ENCODE results near the gene RGS7. TPM values are rescaled to one million over a fixed set of nuclear protein-coding genes. Genes with fewer than 3 reads are reported as not detected.

RGS7 gene
- total RNA-seq, 2 experiments from 2014 or later = not detected

GRCh38 chr1:241250465-241250864, 106.5 kb downstream of the RGS7 start:
- ChIA-PET CTCF (no interaction called here), POLR2A (no interaction called here)
- Mint-ChIP-seq H3K27me3 (no peaks in the 10 kb centered on the region), H3K4me3 (no peak overlapping the region), H3K9me3 (peaks cover 7% of the 10 kb centered on the region), H3K4me1 (ENCODE audit: low read depth) (no peaks in the 10 kb centered on the region), H3K36me3 (ENCODE audit: low read depth) (no peaks in the 10 kb centered on the region), H3K27ac (no peak overlapping the region)
- TF ChIP-seq CTCF (IDR thresholded peaks at IDR 0.05) = no peak
- no peak for ATAC-seq
- DNase-seq = no peak
- intact Hi-C loops (cut with micrococcal nuclease) = no loop called here

- intact Hi-C loops (cut with micrococcal nuclease) = no loop called here
- no peaks in the 10 kb centered on the region for H3K27me3 Mint-ChIP-seq
- POLR2A ChIA-PET = no interaction called here
- CTCF ChIA-PET = no interaction called here
- H3K9me3 Mint-ChIP-seq = no peaks in the 10 kb centered on the region
- DNase-seq = no peak
- no peaks in the 10 kb centered on the region for H3K36me3 Mint-ChIP-seq (ENCODE audit: low read depth)
- TF ChIP-seq CTCF (IDR thresholded peaks at IDR 0.05) = no peak
- no peaks in the 10 kb centered on the region for H3K4me1 Mint-ChIP-seq (ENCODE audit: low read depth)
- no peak for ATAC-seq
- no peak overlapping the region for H3K4me3 Mint-ChIP-seq
- no peak overlapping the region for H3K27ac Mint-ChIP-seq
Observed at GRCh38 chr1:241240069-241240468, 116.9 kb downstream of the RGS7 start.

GRCh38 chr1:241237873-241238272, 119.1 kb downstream of the RGS7 start:
- Mint-ChIP-seq H3K27me3 (no peaks in the 10 kb centered on the region), H3K4me1 (ENCODE audit: low read depth) (no peaks in the 10 kb centered on the region), H3K36me3 (ENCODE audit: low read depth) (no peaks in the 10 kb centered on the region), H3K9me3 (peaks cover 3% of the 10 kb centered on the region), H3K27ac (no peak overlapping the region), H3K4me3 (no peak overlapping the region)
- DNase-seq = no peak
- no peak for TF ChIP-seq CTCF (IDR thresholded peaks at IDR 0.05)
- ATAC-seq = no peak
- POLR2A ChIA-PET = no interaction called here
- CTCF ChIA-PET = no interaction called here
- intact Hi-C loops (cut with micrococcal nuclease) = no loop called here

GRCh38 chr1:241235256-241235897, 121.6 kb downstream of the RGS7 start:
- no peak overlapping the region for H3K27ac Mint-ChIP-seq
- ATAC-seq (no peak), DNase-seq (no peak)
- POLR2A ChIA-PET = no interaction called here
- no peak for TF ChIP-seq CTCF (IDR thresholded peaks at IDR 0.05)
- intact Hi-C loops (cut with micrococcal nuclease) = no loop called here
- H3K27me3 Mint-ChIP-seq = no peaks in the 10 kb centered on the region
- no peaks in the 10 kb centered on the region for H3K4me1 Mint-ChIP-seq (ENCODE audit: low read depth)
- CTCF ChIA-PET = no interaction called here
- H3K36me3 Mint-ChIP-seq (ENCODE audit: low read depth) = no peaks in the 10 kb centered on the region
- H3K4me3 Mint-ChIP-seq = no peak overlapping the region
- H3K9me3 Mint-ChIP-seq = peaks cover 3% of the 10 kb centered on the region

GRCh38 chr1:241229711-241230110, 127.3 kb downstream of the RGS7 start:
- no peaks in the 10 kb centered on the region for H3K36me3 Mint-ChIP-seq (ENCODE audit: low read depth)
- ChIA-PET CTCF (no interaction called here), POLR2A (no interaction called here)
- no peak for DNase-seq
- H3K9me3 Mint-ChIP-seq = peaks cover 3% of the 10 kb centered on the region
- no peaks in the 10 kb centered on the region for H3K4me1 Mint-ChIP-seq (ENCODE audit: low read depth)
- no peak for ATAC-seq
- no peak overlapping the region for H3K4me3 Mint-ChIP-seq
- no peak for TF ChIP-seq CTCF (IDR thresholded peaks at IDR 0.05)
- intact Hi-C loops (cut with micrococcal nuclease) = no loop called here
- no peak overlapping the region for H3K27ac Mint-ChIP-seq
- H3K27me3 Mint-ChIP-seq = no peaks in the 10 kb centered on the region
